Keratinocyte (primary cell): ENCODE measurements around the gene HNF4A. TPM values are rescaled to one million over a fixed set of nuclear protein-coding genes. Genes with fewer than 3 reads are reported as not detected.

ENCODE experiments used
- DNase-seq: peaks from one replicate; pipeline ENCODE4 v3.0.0-alpha.2; 2011; ENCODE audit warnings: low read depth, missing footprints, low spot score
- FAIRE-seq: peaks from 2 replicates; lab custom pipeline; 2011; peaks lifted over from hg19 to GRCh38; lab: Jason Lieb, UNC
- H2AFZ ChIP-seq: 2 replicates; pipeline ENCODE4 v1.6.0; 2012; ENCODE audit warnings: low read length, control low read depth, inconsistent platforms; ENCODE audit not compliant: control insufficient read depth
- H3K27ac ChIP-seq: 2 replicates; pipeline ENCODE4 v1.5.1; 2011; ENCODE audit warnings: low read length; ENCODE audit not compliant: control insufficient read depth, insufficient read depth
- H3K27me3 ChIP-seq: 3 replicates; pipeline ENCODE4 v1.6.0; 2011; ENCODE audit warnings: low read length; ENCODE audit not compliant: control insufficient read depth, insufficient read depth; ENCODE audit errors: extremely low read depth
- H3K36me3 ChIP-seq, 2 experiments: 2 replicates in 1 of 2; 3 replicates in 1 of 2; pipeline ENCODE4 v1.5.1; 2011; ENCODE audit warnings: low read length in 2 of 2, mild to moderate bottlenecking in 1 of 2; ENCODE audit not compliant: control insufficient read depth in 2 of 2, insufficient read depth in 2 of 2; ENCODE audit errors: extremely low read depth in 1 of 2
- H3K4me1 ChIP-seq: 3 replicates; pipeline ENCODE4 v1.5.1; 2011; ENCODE audit warnings: low read length; ENCODE audit not compliant: control insufficient read depth, insufficient read depth; ENCODE audit errors: extremely low read depth
- H3K4me2 ChIP-seq: 3 replicates; pipeline ENCODE4 v1.6.0; 2011; ENCODE audit warnings: low read depth, low read length; ENCODE audit not compliant: control insufficient read depth, insufficient read depth; ENCODE audit errors: extremely low read depth
- H3K4me3 ChIP-seq, 3 experiments: fragments of 200-600 bp in 1 of 3; sonication (generic) in 1 of 3; 2 replicates in 2 of 3; 3 replicates in 1 of 3; pipeline ENCODE4 v1.5.1; 2011 to 2016; ENCODE audit warnings: low read length in 3 of 3, mild to moderate bottlenecking in 3 of 3, control low read depth in 2 of 3, inconsistent platforms in 1 of 3, low read depth in 1 of 3, mixed read lengths in 1 of 3, mixed run types in 1 of 3, moderate library complexity in 1 of 3; ENCODE audit not compliant: control insufficient read depth in 2 of 3, insufficient read depth in 2 of 3; ENCODE audit errors: extremely low read depth in 1 of 3
- H3K79me2 ChIP-seq: 2 replicates; pipeline ENCODE4 v1.6.0; 2012; ENCODE audit warnings: low read length; ENCODE audit not compliant: control insufficient read depth, insufficient read depth
- H3K9ac ChIP-seq: 3 replicates; pipeline ENCODE4 v1.6.0; 2011; ENCODE audit warnings: low read length; ENCODE audit not compliant: control insufficient read depth, insufficient read depth; ENCODE audit errors: extremely low read depth
- H3K9me1 ChIP-seq: 3 replicates; pipeline ENCODE4 v1.6.0; 2011; ENCODE audit warnings: low read length; ENCODE audit not compliant: control insufficient read depth, insufficient read depth; ENCODE audit errors: extremely low read depth
- H3K9me3 ChIP-seq: 2 replicates; pipeline ENCODE4 v1.5.1; 2012; ENCODE audit warnings: low read depth, low read length; ENCODE audit not compliant: control insufficient read depth
- H4K20me1 ChIP-seq: 3 replicates; pipeline ENCODE4 v1.6.0; 2011; ENCODE audit warnings: low read length; ENCODE audit not compliant: control insufficient read depth, insufficient read depth; ENCODE audit errors: extremely low read depth
- EZH2 ChIP-seq: IDR thresholded peaks from one replicate; pipeline ENCODE4 v1.6.1; 2012; ENCODE audit warnings: inconsistent platforms, mild to moderate bottlenecking, low read length, moderate library complexity
- dilution Hi-C: fragments of 300-500 bp; cut with MboI; formaldehyde crosslinking; loops from one replicate; pipeline ENCODE4 v1.7.0; 2020; ENCODE audit warnings: low sequenced_read_pairs; ENCODE audit not compliant: extremely low pct_ligation_motif_present
- polyA plus RNA-seq, 5 experiments: library from polyadenylated mRNA; depleted of rRNA in 3 of 5; stranded (reverse) in 3 of 5; stranded (forward) in 1 of 5; unstranded in 1 of 5; fragments of >200 nt; gene quantifications; 1 replicate in 1 of 5; 2 replicates in 3 of 5; 3 replicates in 1 of 5; pipeline versions ENCODE4 v1.2.1 to v1.2.3, GENCODE V29; 2011 to 2012; ENCODE audit warnings: missing spikeins in 2 of 5, low read depth in 1 of 5, low replicate concordance in 1 of 5
- TF ChIP-seq, protein P1 (sequence below), 3 experiments: IDR thresholded peaks in 1 of 3; conservative IDR thresholded peaks in 1 of 3; optimal IDR thresholded peaks in 1 of 3; 2 replicates in 2 of 3; 3 replicates in 1 of 3; pipeline versions ENCODE3 to v1.5.1; 2011; ENCODE audit warnings: low read length in 3 of 3, mild to moderate bottlenecking in 3 of 3, moderate library complexity in 2 of 3, control low read depth in 1 of 3, inconsistent platforms in 1 of 3; ENCODE audit not compliant: insufficient read depth in 2 of 3; ENCODE audit errors: extremely low read depth in 1 of 3

HNF4A gene
- polyA plus RNA-seq, 1 donor (not counting 4 experiments of a cell fraction or from before 2014, with no cell fraction given), result not detected

DNA sequence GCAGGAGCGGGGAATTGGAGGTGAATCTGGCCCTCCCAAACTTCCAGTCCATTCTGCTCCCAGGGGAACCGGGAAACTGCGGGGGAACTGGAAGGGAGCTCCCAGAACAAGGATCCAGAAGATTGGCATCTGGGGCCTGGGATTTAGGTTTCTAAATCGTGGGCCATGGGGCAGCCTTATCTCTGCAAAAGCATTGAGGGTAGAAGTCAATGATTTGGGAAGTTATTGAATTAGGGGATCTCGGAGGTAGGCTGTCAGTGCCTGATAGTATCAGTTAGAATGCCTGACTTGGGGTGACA, 45.1 kb downstream of the HNF4A start:
- DNase-seq (no peak), FAIRE-seq (no peak)
- no peaks in the 10 kb centered on the region for H3K9me3 ChIP-seq
- H3K9ac ChIP-seq, result no peak overlapping the region
- dilution Hi-C loops, result no loop called here
- H3K27ac ChIP-seq, result no peak overlapping the region
- no peak overlapping the region for H3K4me3 ChIP-seq
- H2AFZ ChIP-seq, result no peak overlapping the region
- peaks cover 13% of the 10 kb centered on the region for H3K4me1 ChIP-seq
- no peak overlapping the region for H3K4me2 ChIP-seq
- TF ChIP-seq, protein P1, sequence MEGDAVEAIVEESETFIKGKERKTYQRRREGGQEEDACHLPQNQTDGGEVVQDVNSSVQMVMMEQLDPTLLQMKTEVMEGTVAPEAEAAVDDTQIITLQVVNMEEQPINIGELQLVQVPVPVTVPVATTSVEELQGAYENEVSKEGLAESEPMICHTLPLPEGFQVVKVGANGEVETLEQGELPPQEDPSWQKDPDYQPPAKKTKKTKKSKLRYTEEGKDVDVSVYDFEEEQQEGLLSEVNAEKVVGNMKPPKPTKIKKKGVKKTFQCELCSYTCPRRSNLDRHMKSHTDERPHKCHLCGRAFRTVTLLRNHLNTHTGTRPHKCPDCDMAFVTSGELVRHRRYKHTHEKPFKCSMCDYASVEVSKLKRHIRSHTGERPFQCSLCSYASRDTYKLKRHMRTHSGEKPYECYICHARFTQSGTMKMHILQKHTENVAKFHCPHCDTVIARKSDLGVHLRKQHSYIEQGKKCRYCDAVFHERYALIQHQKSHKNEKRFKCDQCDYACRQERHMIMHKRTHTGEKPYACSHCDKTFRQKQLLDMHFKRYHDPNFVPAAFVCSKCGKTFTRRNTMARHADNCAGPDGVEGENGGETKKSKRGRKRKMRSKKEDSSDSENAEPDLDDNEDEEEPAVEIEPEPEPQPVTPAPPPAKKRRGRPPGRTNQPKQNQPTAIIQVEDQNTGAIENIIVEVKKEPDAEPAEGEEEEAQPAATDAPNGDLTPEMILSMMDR (optimal IDR thresholded peaks at IDR 0.05 in 1 of 3, IDR thresholded peaks at IDR 0.05 in 1 of 3, conservative IDR thresholded peaks at IDR 0.05 in 1 of 3; ENCODE audit: extremely low read depth in 1 of 3, insufficient read depth in 2 of 3, low read length in 3 of 3), result no peak
- TF ChIP-seq EZH2, result no peak
- no peaks in the 10 kb centered on the region for H3K36me3 ChIP-seq
- H3K79me2 ChIP-seq, result no peaks in the 10 kb centered on the region
- H4K20me1 ChIP-seq, result no peaks in the 10 kb centered on the region
- H3K27me3 ChIP-seq, result no peaks in the 10 kb centered on the region
- no peaks in the 10 kb centered on the region for H3K9me1 ChIP-seq

DNA sequence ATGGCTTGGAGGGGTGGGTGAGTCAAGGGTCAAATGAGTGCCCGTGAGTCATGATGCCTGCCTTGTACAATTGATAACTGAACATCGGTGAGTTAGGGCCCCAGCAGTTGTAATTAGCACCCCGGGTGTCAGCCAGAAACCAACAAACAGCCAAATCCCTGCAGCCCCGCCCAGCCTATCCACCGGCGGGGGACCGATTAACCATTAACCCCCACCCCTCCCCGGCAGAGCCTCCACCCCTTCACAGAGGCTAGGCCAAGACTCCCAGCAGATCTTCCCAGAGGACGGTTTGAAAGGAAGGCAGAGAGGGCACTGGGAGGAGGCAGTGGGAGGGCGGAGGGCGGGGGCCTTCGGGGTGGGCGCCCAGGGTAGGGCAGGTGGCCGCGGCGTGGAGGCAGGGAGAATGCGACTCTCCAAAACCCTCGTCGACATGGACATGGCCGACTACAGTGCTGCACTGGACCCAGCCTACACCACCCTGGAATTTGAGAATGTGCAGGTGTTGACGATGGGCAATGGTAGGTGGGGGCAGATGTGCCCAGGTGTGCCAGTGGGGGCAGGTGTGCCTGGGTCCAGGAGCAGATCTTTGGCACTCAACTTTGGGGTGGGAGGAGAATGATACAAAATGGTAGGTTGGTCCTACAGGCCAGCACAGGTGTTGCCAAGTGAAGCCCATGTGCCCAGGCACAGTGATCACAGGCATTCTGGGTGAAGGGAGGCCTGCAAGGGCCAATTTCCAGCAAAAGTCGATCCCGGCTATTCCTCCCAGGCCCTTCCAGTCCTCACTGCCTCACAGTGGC, 45.7 kb downstream of the HNF4A start:
- dilution Hi-C loops, result no loop called here
- Histone ChIP-seq H3K9me3 (no peaks in the 10 kb centered on the region), H3K9ac (no peak overlapping the region), H3K27ac (no peak overlapping the region), H3K27me3 (no peaks in the 10 kb centered on the region), H3K36me3 (no peaks in the 10 kb centered on the region), H3K9me1 (no peaks in the 10 kb centered on the region), H3K4me1 (peaks cover 13% of the 10 kb centered on the region), H3K4me3 (no peak overlapping the region), H2AFZ (no peak overlapping the region), H3K4me2 (no peak overlapping the region), H4K20me1 (no peaks in the 10 kb centered on the region), H3K79me2 (no peaks in the 10 kb centered on the region)
- TF ChIP-seq EZH2, result no peak
- TF ChIP-seq, protein P1 (optimal IDR thresholded peaks at IDR 0.05 in 1 of 3, IDR thresholded peaks at IDR 0.05 in 1 of 3, conservative IDR thresholded peaks at IDR 0.05 in 1 of 3; ENCODE audit: extremely low read depth in 1 of 3, insufficient read depth in 2 of 3, low read length in 3 of 3), result no peak
- DNase-seq (no peak), FAIRE-seq (no peak)
